H9 (cell line): Measurements from ENCODE around the gene SIM1. TPM values are rescaled to one million over a fixed set of nuclear protein-coding genes. Genes with fewer than 3 reads are reported as not detected.

Source experiments
- DNase-seq: peaks from one replicate; pipeline ENCODE4 v3.0.0-alpha.2; 2017
- H2AFZ ChIP-seq: one replicate; pipeline ENCODE4 v1.6.1; 2013; ENCODE audit warnings: mild to moderate bottlenecking, low read length, control low read depth, moderate library complexity
- H2AK5ac ChIP-seq: 2 replicates; pipeline ENCODE4 v1.6.1; 2013; ENCODE audit warnings: low read length, control low read depth, mixed read lengths; ENCODE audit not compliant: insufficient read length
- H2BK120ac ChIP-seq: one replicate; pipeline ENCODE4 v1.6.1; 2013; ENCODE audit warnings: low read depth, mild to moderate bottlenecking, low read length, control low read depth, inconsistent platforms; ENCODE audit not compliant: poor library complexity, severe bottlenecking
- H2BK12ac ChIP-seq: 2 replicates; pipeline ENCODE4 v1.6.1; 2013; ENCODE audit warnings: low read length, control low read depth, mixed read lengths, low read depth; ENCODE audit not compliant: insufficient read length
- H2BK15ac ChIP-seq: 2 replicates; pipeline ENCODE4 v1.6.1; 2013; ENCODE audit warnings: low read depth, low read length, control low read depth
- H2BK20ac ChIP-seq: one replicate; pipeline ENCODE4 v1.6.1; 2013; ENCODE audit warnings: low read depth, mild to moderate bottlenecking, low read length, control low read depth, inconsistent platforms; ENCODE audit not compliant: poor library complexity, severe bottlenecking
- H2BK5ac ChIP-seq: 2 replicates; pipeline ENCODE4 v1.6.1; 2013; ENCODE audit warnings: low read length, control low read depth, mixed read lengths; ENCODE audit not compliant: insufficient read length
- H3K14ac ChIP-seq: 2 replicates; pipeline ENCODE4 v1.6.1; 2013; ENCODE audit warnings: low read length, control low read depth; ENCODE audit not compliant: insufficient read depth
- H3K18ac ChIP-seq: 2 replicates; pipeline ENCODE4 v1.6.1; 2013; ENCODE audit warnings: low read depth, mild to moderate bottlenecking, mixed read lengths, low read length, control low read depth; ENCODE audit not compliant: insufficient read length
- H3K23ac ChIP-seq: 2 replicates; pipeline ENCODE4 v1.6.1; 2013; ENCODE audit warnings: low read length, control low read depth, mixed read lengths, low read depth; ENCODE audit not compliant: insufficient read length
- H3K23me2 ChIP-seq: 2 replicates; pipeline ENCODE4 v1.6.1; 2013; ENCODE audit warnings: low read depth, mild to moderate bottlenecking, mixed read lengths, low read length, control low read depth; ENCODE audit not compliant: insufficient read length, poor library complexity, severe bottlenecking
- H3K27ac ChIP-seq: 2 replicates; pipeline ENCODE4 v1.5.1; 2013; ENCODE audit warnings: low read length, control low read depth, mixed read lengths, low read depth; ENCODE audit not compliant: insufficient read length
- H3K27me3 ChIP-seq: 2 replicates; pipeline ENCODE4 v1.6.1; 2013; ENCODE audit warnings: low read length, control low read depth, inconsistent platforms; ENCODE audit not compliant: insufficient read depth
- H3K4ac ChIP-seq: 2 replicates; pipeline ENCODE4 v1.6.1; 2013; ENCODE audit warnings: low read depth, mild to moderate bottlenecking, control low read depth, inconsistent platforms, low read length, moderate library complexity
- H3K4me1 ChIP-seq: 2 replicates; pipeline ENCODE4 v1.6.1; 2013; ENCODE audit warnings: low read length, control low read depth, inconsistent platforms; ENCODE audit not compliant: insufficient read depth
- H3K4me2 ChIP-seq: 2 replicates; pipeline ENCODE4 v1.6.1; 2013; ENCODE audit warnings: low read length, control low read depth, mixed read lengths; ENCODE audit not compliant: insufficient read length, insufficient read depth
- H3K56ac ChIP-seq: 2 replicates; pipeline ENCODE4 v1.6.1; 2013; ENCODE audit warnings: low read depth, mild to moderate bottlenecking, mixed read lengths, low read length, control low read depth; ENCODE audit not compliant: insufficient read length
- H3K79me1 ChIP-seq: 2 replicates; pipeline ENCODE4 v1.6.1; 2013; ENCODE audit warnings: low read depth, mild to moderate bottlenecking, moderate library complexity, low read length, control low read depth, inconsistent platforms; ENCODE audit not compliant: insufficient read depth, poor library complexity, severe bottlenecking
- H3K79me2 ChIP-seq: 2 replicates; pipeline ENCODE4 v1.6.1; 2013; ENCODE audit warnings: low read length, control low read depth, inconsistent platforms; ENCODE audit not compliant: insufficient read depth
- H3K9ac ChIP-seq: 2 replicates; pipeline ENCODE4 v1.6.1; 2013; ENCODE audit warnings: low read length, control low read depth, mixed read lengths; ENCODE audit not compliant: insufficient read length; ENCODE audit errors: extremely low read depth
- H3K9me3 ChIP-seq: one replicate; pipeline ENCODE4 v1.6.1; 2013; ENCODE audit warnings: low read depth, low read length, inconsistent platforms; ENCODE audit not compliant: control insufficient read depth
- H3T11ph ChIP-seq: one replicate; pipeline ENCODE4 v1.6.1; 2013; ENCODE audit warnings: mild to moderate bottlenecking, low read length, control low read depth, inconsistent platforms
- H4K20me1 ChIP-seq: one replicate; pipeline ENCODE4 v1.6.1; 2013; ENCODE audit not compliant: control insufficient read depth, insufficient read length, insufficient read depth
- H4K5ac ChIP-seq: 2 replicates; pipeline ENCODE4 v1.6.1; 2013; ENCODE audit warnings: low read depth, mild to moderate bottlenecking, mixed read lengths, low read length, control low read depth; ENCODE audit not compliant: insufficient read length
- H4K8ac ChIP-seq: replicated peaks from 2 replicates; pipeline ENCODE4 v1.6.1; 2013; ENCODE audit warnings: low read length, control low read depth, mixed read lengths, low read depth; ENCODE audit not compliant: insufficient read length
- H4K91ac ChIP-seq: 2 replicates; pipeline ENCODE4 v1.6.1; 2013; ENCODE audit warnings: low read depth, mild to moderate bottlenecking, moderate library complexity, mixed read lengths, low read length, control low read depth; ENCODE audit not compliant: insufficient read length
- H3K27ac Mint-ChIP-seq, 3 experiments: 2 replicates in 2 of 3; 3 replicates in 1 of 3; pipeline ENCODE4 v1.8.0; 2020 to 2021; ENCODE audit warnings: mixed read lengths in 3 of 3, mild to moderate bottlenecking in 1 of 3, moderate library complexity in 1 of 3
- H3K27me3 Mint-ChIP-seq: 2 replicates; pipeline ENCODE4 v1.8.0; 2021; ENCODE audit warnings: low read depth, mild to moderate bottlenecking, moderate library complexity, mixed read lengths
- H3K36me3 Mint-ChIP-seq, 3 experiments: 2 replicates in 2 of 3; 3 replicates in 1 of 3; pipeline ENCODE4 v1.8.0; 2020 to 2021; ENCODE audit warnings: low read depth in 3 of 3, mixed read lengths in 3 of 3; ENCODE audit not compliant: insufficient read depth in 1 of 3
- H3K4me1 Mint-ChIP-seq, 2 experiments: 2 replicates each; pipeline ENCODE4 v1.8.0; 2020; ENCODE audit warnings: mixed read lengths in 2 of 2
- H3K4me3 Mint-ChIP-seq, 2 experiments: 2 replicates in 1 of 2; 3 replicates in 1 of 2; pipeline ENCODE4 v1.8.0; 2020 to 2021; ENCODE audit warnings: mild to moderate bottlenecking in 2 of 2, mixed read lengths in 2 of 2, moderate library complexity in 1 of 2
- H3K9me3 Mint-ChIP-seq, 2 experiments: 2 replicates in 1 of 2; 3 replicates in 1 of 2; pipeline ENCODE4 v1.8.0; 2020; ENCODE audit warnings: mild to moderate bottlenecking in 2 of 2, mixed read lengths in 2 of 2, moderate library complexity in 1 of 2
- WGBS: extraction: QIAGEN DNeasy Blood & Tissue Kit; methylation state at CpG from one replicate; pipeline ENCODE4 v1.1.7; 2013; ENCODE audit warnings: missing lambda C conversion rate, low lambda C conversion rate, mixed read lengths; ENCODE audit not compliant: insufficient read length; ENCODE audit errors: extremely low coverage; 5-methylcytosine and 5-hydroxymethylcytosine counted together
- total RNA-seq: library from RNA; stranded (reverse); gene quantifications from 2 replicates; pipeline ENCODE4 v1.2.1, GENCODE V29; 2021
- TF ChIP-seq, protein P1 (sequence below): fragments of 200-600 bp; sonication (generic); conservative IDR thresholded peaks from 3 replicates; pipeline ENCODE4 v1.8.0; 2021; ENCODE audit warnings: antibody characterized with exemption, mild to moderate bottlenecking

The SIM1 gene
- total RNA-seq, 1 experiment from 2014 or later, result not detected

DNA sequence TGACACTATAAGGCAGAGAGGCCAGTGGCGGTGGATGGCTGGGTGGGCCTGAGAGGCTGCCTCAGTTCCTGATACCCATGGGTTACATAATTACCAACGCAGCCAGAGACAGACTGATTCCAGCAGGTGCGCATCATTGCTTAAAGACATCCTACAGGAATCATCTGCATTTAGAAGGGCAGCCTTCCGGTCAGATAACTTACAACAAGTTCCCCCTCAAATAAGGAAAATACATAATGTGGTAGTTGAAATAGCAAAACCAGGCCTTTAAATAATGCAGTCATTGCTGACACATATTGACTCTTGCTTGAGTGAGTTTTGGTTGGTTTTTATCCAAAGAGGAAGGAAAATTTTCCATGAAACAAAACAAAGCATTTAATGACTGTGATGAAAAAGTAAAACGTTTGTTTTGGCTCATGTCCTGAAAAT, 81.9 kb downstream of the SIM1 start:
- H3T11ph ChIP-seq, result no peak overlapping the region
- no peaks in the 10 kb centered on the region for H3K4me1 Mint-ChIP-seq
- no peak overlapping the region for H3K18ac ChIP-seq
- no peak overlapping the region for H2AFZ ChIP-seq
- no peak overlapping the region for H4K8ac ChIP-seq
- H2AK5ac ChIP-seq, result no peak overlapping the region
- H2BK120ac ChIP-seq, result no peak overlapping the region
- H4K91ac ChIP-seq, result no peak overlapping the region
- no peaks in the 10 kb centered on the region for H3K27me3 Mint-ChIP-seq
- H3K27ac Mint-ChIP-seq, result no peak overlapping the region
- no peaks in the 10 kb centered on the region for H3K9me3 ChIP-seq
- no peaks in the 10 kb centered on the region for H3K27me3 ChIP-seq
- H2BK5ac ChIP-seq, result no peak overlapping the region
- no peak for DNase-seq
- no CpG with 5 or more reads among the region's 5 CpGs for WGBS
- no peaks in the 10 kb centered on the region for H4K20me1 ChIP-seq
- no peak overlapping the region for H3K27ac ChIP-seq
- no peaks in the 10 kb centered on the region for H3K4me1 ChIP-seq
- H3K79me2 ChIP-seq, result no peaks in the 10 kb centered on the region
- H3K79me1 ChIP-seq, result no peaks in the 10 kb centered on the region
- TF ChIP-seq, protein P1, sequence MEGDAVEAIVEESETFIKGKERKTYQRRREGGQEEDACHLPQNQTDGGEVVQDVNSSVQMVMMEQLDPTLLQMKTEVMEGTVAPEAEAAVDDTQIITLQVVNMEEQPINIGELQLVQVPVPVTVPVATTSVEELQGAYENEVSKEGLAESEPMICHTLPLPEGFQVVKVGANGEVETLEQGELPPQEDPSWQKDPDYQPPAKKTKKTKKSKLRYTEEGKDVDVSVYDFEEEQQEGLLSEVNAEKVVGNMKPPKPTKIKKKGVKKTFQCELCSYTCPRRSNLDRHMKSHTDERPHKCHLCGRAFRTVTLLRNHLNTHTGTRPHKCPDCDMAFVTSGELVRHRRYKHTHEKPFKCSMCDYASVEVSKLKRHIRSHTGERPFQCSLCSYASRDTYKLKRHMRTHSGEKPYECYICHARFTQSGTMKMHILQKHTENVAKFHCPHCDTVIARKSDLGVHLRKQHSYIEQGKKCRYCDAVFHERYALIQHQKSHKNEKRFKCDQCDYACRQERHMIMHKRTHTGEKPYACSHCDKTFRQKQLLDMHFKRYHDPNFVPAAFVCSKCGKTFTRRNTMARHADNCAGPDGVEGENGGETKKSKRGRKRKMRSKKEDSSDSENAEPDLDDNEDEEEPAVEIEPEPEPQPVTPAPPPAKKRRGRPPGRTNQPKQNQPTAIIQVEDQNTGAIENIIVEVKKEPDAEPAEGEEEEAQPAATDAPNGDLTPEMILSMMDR, result no peak
- no peak overlapping the region for H3K4me3 Mint-ChIP-seq
- H3K4ac ChIP-seq, result no peak overlapping the region
- H2BK15ac ChIP-seq, result no peak overlapping the region
- no peaks in the 10 kb centered on the region for H3K23me2 ChIP-seq
- no peak overlapping the region for H2BK20ac ChIP-seq
- H3K14ac ChIP-seq, result no peak overlapping the region
- H3K9me3 Mint-ChIP-seq, result no peaks in the 10 kb centered on the region
- no peak overlapping the region for H4K5ac ChIP-seq
- H2BK12ac ChIP-seq, result no peak overlapping the region
- no peak overlapping the region for H3K4me2 ChIP-seq
- H3K23ac ChIP-seq, result no peak overlapping the region
- H3K9ac ChIP-seq, result no peak overlapping the region
- H3K56ac ChIP-seq, result no peak overlapping the region
- H3K36me3 Mint-ChIP-seq, result no peaks in the 10 kb centered on the region
